ENCODE results near the gene KRTAP10-11. TPM values are rescaled to one million over a fixed set of nuclear protein-coding genes. Genes with fewer than 3 reads are reported as not detected.

Gene KRTAP10-11
- total and polyA plus RNA-seq, 2 of the 8 experiments (the other 6 are each of a cell fraction or from before 2014, with no cell fraction given) = not detected

GRCh38 chr21:44653123-44653522 is 6.9 kb downstream of the KRTAP10-11 start:
- FAIRE-seq (no peak), DNase-seq (ENCODE audit: low read depth in 1 of 2, low spot score in 2 of 2) (no peak)
- Histone ChIP-seq H3K14ac (ENCODE audit: insufficient read length) (no peak overlapping the region), H3K79me2 (ENCODE audit: control insufficient read depth in 1 of 2, insufficient read depth in 2 of 2, low read length in 2 of 2) (no peaks in the 10 kb centered on the region), H3K4ac (replicated peaks; ENCODE audit: insufficient read length, low read depth, low read length) (no peak overlapping the region), H3K9ac (replicated peaks in 1 of 4; ENCODE audit: extremely low read depth in 1 of 4, low read depth in 3 of 4, low read length in 3 of 4) (no peak overlapping the region), H3K23ac (ENCODE audit: insufficient read length) (no peak overlapping the region), H2BK20ac (ENCODE audit: low read length) (no peak overlapping the region), H3K4me1 (replicated peaks in 1 of 4; ENCODE audit: control insufficient read depth in 3 of 4, insufficient read depth in 4 of 4, low read length in 3 of 4) (no peaks in the 10 kb centered on the region; a peak in 1 of 7 replicates), H4K8ac (ENCODE audit: extremely low read depth, insufficient read depth, low read length) (no peak overlapping the region), H3K4me3 (ENCODE audit: extremely low read depth in 1 of 4, insufficient read depth in 2 of 4, low read depth in 3 of 4, low read length in 4 of 4) (no peak overlapping the region), H4K5ac (ENCODE audit: insufficient read length, low read depth, low read length) (no peak overlapping the region), H4K20me1 (replicated peaks in 1 of 2; ENCODE audit: control insufficient read depth in 1 of 2, insufficient read depth in 2 of 2, low read length in 2 of 2) (no peaks in the 10 kb centered on the region), H3K27me3 (replicated peaks in 1 of 4; ENCODE audit: control insufficient read depth in 3 of 4, extremely low read depth in 1 of 4, insufficient read depth in 3 of 4, low read length in 3 of 4) (peaks cover 0 to 2% (median 0%) of the 10 kb centered on the region in 4 experiments; a peak in 1 of 7 replicates), H3K36me3 (ENCODE audit: control insufficient read depth in 2 of 4, insufficient read depth in 4 of 4, low read length in 3 of 4) (no peaks in the 10 kb centered on the region), H3K23me2 (ENCODE audit: low read depth, low read length) (no peaks in the 10 kb centered on the region), H3K27ac (ENCODE audit: low read depth, low read length) (no peak overlapping the region), H2BK15ac (ENCODE audit: low read length) (no peak overlapping the region), H2BK120ac (replicated peaks; ENCODE audit: low read depth, low read length) (no peak overlapping the region), H2AK5ac (ENCODE audit: low read depth, low read length) (no peak overlapping the region), H2BK5ac (ENCODE audit: low read depth, low read length) (no peak overlapping the region), H3K79me1 (ENCODE audit: low read depth, low read length) (no peaks in the 10 kb centered on the region; the same call in 1 of the 2 replicates), H3K9me3 (ENCODE audit: insufficient read depth in 2 of 2, low read depth in 1 of 2, low read length in 1 of 2) (peaks cover 0 to 4% of the 10 kb centered on the region in 2 experiments; a peak in 2 of 4 replicates), H3K18ac (ENCODE audit: extremely low read depth, low read length) (no peak overlapping the region), H2BK12ac (ENCODE audit: low read depth, low read length) (no peak overlapping the region), H3K56ac (replicated peaks; ENCODE audit: insufficient read length, low read depth, low read length) (no peak overlapping the region), H3K4me2 (ENCODE audit: insufficient read depth in 1 of 2, low read depth in 2 of 2, low read length in 2 of 2) (no peak overlapping the region), H2AFZ (ENCODE audit: low read length) (no peak overlapping the region), H4K91ac (replicated peaks; ENCODE audit: insufficient read length, low read length) (no peak overlapping the region)
- 79% methylated on average over 14 of the region's 14 CpGs; no CpG with 5 or more reads in 1 of the 2 experiments for WGBS, 2 experiments (ENCODE audit: extremely low coverage in 1 of 2, insufficient coverage in 1 of 2, insufficient read length in 1 of 2, insufficient replicate concordance in 2 of 2, low coverage in 1 of 2, low lambda C conversion rate in 2 of 2, missing lambda C conversion rate in 1 of 2)
- ChIA-PET POLR2A (ENCODE audit: partially characterized antibody) (no interaction called here), CTCF (ENCODE audit: partially characterized antibody) (interaction anchor here (1.0 kb wide), 1 partner anchor 34 kb away, joined by 3 read pairs; no protein-coding TSS in a partner anchor)
- TF ChIP-seq TEAD4 (IDR thresholded peaks at IDR 0.05; ENCODE audit: low read depth, low read length) (no peak), NRF1 (IDR thresholded peaks at IDR 0.05; ENCODE audit: low read depth, low read length) (no peak), E2F6 (IDR thresholded peaks at IDR 0.05) (peak; percentile 96), MAFK (IDR thresholded peaks at IDR 0.05; ENCODE audit: low read depth, low read length) (no peak), SP4 (IDR thresholded peaks at IDR 0.05; ENCODE audit: low read length) (no peak), SIN3A (conservative IDR thresholded peaks at IDR 0.05 in 1 of 2, IDR thresholded peaks at IDR 0.05 in 1 of 2; ENCODE audit: low read depth in 1 of 2, low read length in 2 of 2) (no peak), RNF2 (IDR thresholded peaks at IDR 0.05; ENCODE audit: borderline replicate concordance, low read depth, low read length, missing control alignments, poor library complexity, severe bottlenecking) (no peak), EZH2 (IDR thresholded peaks at IDR 0.05; ENCODE audit: low read depth, low read length, severe bottlenecking) (no peak), SAP30 (IDR thresholded peaks at IDR 0.05; ENCODE audit: insufficient read depth, insufficient replicate concordance, low read length) (no peak), SP1 (IDR thresholded peaks at IDR 0.05; ENCODE audit: low read depth, low read length) (peak; percentile 56; the same call in 1 of the 2 replicates), GTF2F1 (IDR thresholded peaks at IDR 0.05; ENCODE audit: borderline replicate concordance, low read depth, low read length) (no peak), KDM4A (IDR thresholded peaks at IDR 0.05; ENCODE audit: low read depth, low read length, severe bottlenecking) (no peak)
